CD14-positive monocyte (primary cell): Measurements from ENCODE around the gene PPP1CC. TPM values are rescaled to one million over a fixed set of nuclear protein-coding genes. Genes with fewer than 3 reads are reported as not detected.

Experiments used
- DNase-seq, 3 donors: peaks; one replicate each; pipeline ENCODE4 v3.0.0-alpha.2; 2011 to 2022
- H2AFZ ChIP-seq: 2 replicates; pipeline ENCODE4 v1.6.0; 2012; ENCODE audit warnings: mild to moderate bottlenecking, low read depth, low read length, inconsistent platforms; ENCODE audit not compliant: insufficient read depth, poor library complexity, severe bottlenecking
- H3K27ac ChIP-seq, 2 donors: 1 replicate in 1 of 2; 2 replicates in 1 of 2; pipeline ENCODE4 v1.5.1; 2012 to 2013; ENCODE audit warnings: low read length in 2 of 2, control low read depth in 1 of 2, inconsistent platforms in 1 of 2, low read depth in 1 of 2, mild to moderate bottlenecking in 1 of 2
- H3K27me3 ChIP-seq, 2 donors: one replicate each; pipeline versions ENCODE4 v1.6.0 to v1.6.1; 2011 to 2013; ENCODE audit warnings: low read length in 2 of 2; ENCODE audit not compliant: control insufficient read depth in 2 of 2, insufficient read depth in 2 of 2
- H3K36me3 ChIP-seq, 2 donors: replicated peaks in 1 of 2; 1 replicate in 1 of 2; 2 replicates in 1 of 2; pipeline versions ENCODE4 v1.5.1 to v1.6.1; 2012 to 2013; ENCODE audit warnings: low read length in 2 of 2, control low read depth in 1 of 2, inconsistent platforms in 1 of 2, mild to moderate bottlenecking in 1 of 2; ENCODE audit not compliant: insufficient read depth in 2 of 2, control insufficient read depth in 1 of 2
- H3K4me1 ChIP-seq, 2 donors: 1 replicate in 1 of 2; 2 replicates in 1 of 2; pipeline versions ENCODE4 v1.5.1 to v1.6.1; 2012 to 2013; ENCODE audit warnings: low read length in 2 of 2, control low read depth in 1 of 2, inconsistent platforms in 1 of 2, mild to moderate bottlenecking in 1 of 2, moderate library complexity in 1 of 2; ENCODE audit not compliant: insufficient read depth in 2 of 2, control insufficient read depth in 1 of 2
- H3K4me2 ChIP-seq: replicated peaks from 2 replicates; pipeline ENCODE3; 2012; ENCODE audit warnings: low read length, moderate library complexity, mild to moderate bottlenecking; ENCODE audit not compliant: poor library complexity, severe bottlenecking; ENCODE audit errors: extremely low read depth
- H3K4me3 ChIP-seq, 3 experiments: fragments of 200-600 bp in 1 of 3; sonication (generic) in 1 of 3; replicated peaks in 1 of 3; 1 replicate in 2 of 3; 2 replicates in 1 of 3; pipeline ENCODE4 v1.5.1; 2011 to 2013; ENCODE audit warnings: low read length in 3 of 3, mild to moderate bottlenecking in 3 of 3, control low read depth in 2 of 3, low read depth in 2 of 3, inconsistent platforms in 1 of 3, moderate library complexity in 1 of 3
- H3K79me2 ChIP-seq: 2 replicates; pipeline ENCODE4 v1.6.0; 2012; ENCODE audit warnings: mild to moderate bottlenecking, control low read depth, inconsistent platforms, low read length, moderate library complexity; ENCODE audit not compliant: insufficient read depth
- H3K9ac ChIP-seq: 2 replicates; pipeline ENCODE4 v1.6.0; 2017; ENCODE audit warnings: low read length, mild to moderate bottlenecking; ENCODE audit not compliant: insufficient read depth, poor library complexity, severe bottlenecking
- H3K9me3 ChIP-seq, 2 donors: replicated peaks in 1 of 2; 1 replicate in 1 of 2; 2 replicates in 1 of 2; pipeline versions ENCODE4 v1.5.1 to v1.6.1; 2012 to 2013; ENCODE audit warnings: low read length in 2 of 2, control low read depth in 1 of 2; ENCODE audit not compliant: control insufficient read depth in 1 of 2, insufficient read depth in 1 of 2
- H4K20me1 ChIP-seq: 2 replicates; pipeline ENCODE4 v1.6.0; 2012; ENCODE audit warnings: mild to moderate bottlenecking, low read length, control low read depth, moderate library complexity; ENCODE audit not compliant: insufficient read depth
- H3K27ac Mint-ChIP-seq, 7 donors: one replicate each; pipeline ENCODE4 v1.8.0; 2020; ENCODE audit warnings: mild to moderate bottlenecking in 7 of 7, mixed read lengths in 7 of 7, moderate library complexity in 6 of 7, inconsistent platforms in 2 of 7
- H3K27me3 Mint-ChIP-seq, 3 donors: one replicate each; pipeline ENCODE4 v1.8.0; 2021 to 2022; ENCODE audit warnings: low read depth in 3 of 3, mild to moderate bottlenecking in 3 of 3, mixed read lengths in 3 of 3, moderate library complexity in 3 of 3, inconsistent platforms in 1 of 3
- H3K36me3 Mint-ChIP-seq, 2 donors: one replicate each; pipeline ENCODE4 v1.8.0; 2020; ENCODE audit warnings: mixed read lengths in 2 of 2, inconsistent platforms in 1 of 2, mild to moderate bottlenecking in 1 of 2
- H3K4me1 Mint-ChIP-seq: one replicate; pipeline ENCODE4 v1.8.0; 2020; ENCODE audit warnings: mild to moderate bottlenecking, mixed read lengths
- H3K4me3 Mint-ChIP-seq, 2 donors: one replicate each; pipeline ENCODE4 v1.8.0; 2020; ENCODE audit warnings: mild to moderate bottlenecking in 2 of 2, mixed read lengths in 2 of 2, moderate library complexity in 1 of 2
- H3K9me3 Mint-ChIP-seq, 7 donors: one replicate each; pipeline ENCODE4 v1.8.0; 2020 to 2022; ENCODE audit warnings: mixed read lengths in 7 of 7, mild to moderate bottlenecking in 6 of 7, moderate library complexity in 6 of 7, inconsistent platforms in 2 of 7
- CTCF ChIP-seq: fragments of 200-600 bp; IDR thresholded peaks from one replicate; pipeline ENCODE4 v1.8.0; 2022; ENCODE audit warnings: antibody characterized with exemption, mild to moderate bottlenecking
- WGBS: methylation state at CpG from one replicate; pipeline ENCODE4 v1.1.5; 2013; ENCODE audit warnings: missing lambda C conversion rate; ENCODE audit not compliant: insufficient coverage; 5-methylcytosine and 5-hydroxymethylcytosine counted together
- intact Hi-C, 2 donors: fragments of 100-400 bp; cut with micrococcal nuclease; formaldehyde crosslinking; loops; one replicate each; pipeline versions ENCODE4 v1.15.0 to v1.15.1; 2023
- polyA plus RNA-seq, 3 donors: library from polyadenylated mRNA; depleted of rRNA in 1 of 3; unstranded in 2 of 3; stranded (reverse) in 1 of 3; fragments of 300-500 nt in 2 of 3; fragments of >200 nt in 1 of 3; fragmentation: Illumina TruSeq in 2 of 3; gene quantifications; 1 replicate in 2 of 3; 2 replicates in 1 of 3; pipeline ENCODE4 v1.2.3, GENCODE V29; 2012 to 2021

The PPP1CC gene
- polyA plus RNA-seq, 3 donors: 63.2 to 139 (median 128) TPM

GRCh38 chr12:110782094-110782493 is 39.4 kb upstream of the PPP1CC start:
- WGBS: 40% methylated on average over 1 of the region's 4 CpGs
- intact Hi-C loops: no loop called here
- peak overlapping the region; percentile 42 for H3K4me2 ChIP-seq
- H3K36me3 ChIP-seq: no peaks in the 10 kb centered on the region
- H3K9ac ChIP-seq: peak overlapping the region; percentile 15
- H3K79me2 ChIP-seq: no peaks in the 10 kb centered on the region
- no peaks in the 10 kb centered on the region for H4K20me1 ChIP-seq
- Mint-ChIP-seq H3K36me3 (no peaks in the 10 kb centered on the region), H3K4me3 (peak overlapping the region in 1 of 2 donors; percentile 69), H3K27me3 (peaks cover 1 to 3% (median 2%) of the 10 kb centered on the region in 3 donors), H3K4me1 (peaks cover 37% of the 10 kb centered on the region), H3K9me3 (peaks cover 0 to 3% (median 0%) of the 10 kb centered on the region in 7 donors), H3K27ac (peak overlapping the region in 1 of 7 donors; percentile 68)
- no peak for DNase-seq
- H3K27me3 ChIP-seq: no peaks in the 10 kb centered on the region
- no peaks in the 10 kb centered on the region for H3K9me3 ChIP-seq
- no peak overlapping the region for H3K4me3 ChIP-seq
- no peak for TF ChIP-seq CTCF
- H2AFZ ChIP-seq: peak overlapping the region; percentile 61
- H3K4me1 ChIP-seq: peaks cover 19 to 21% of the 10 kb centered on the region in 2 donors
- H3K27ac ChIP-seq: no peak overlapping the region

GRCh38 chr12:110780448-110780847 is 37.8 kb upstream of the PPP1CC start:
- no peak overlapping the region for H3K27ac Mint-ChIP-seq
- H2AFZ ChIP-seq: no peak overlapping the region
- H3K36me3 Mint-ChIP-seq: no peaks in the 10 kb centered on the region

More at GRCh38 chr12:110780448-110780847, 37.8 kb upstream of the PPP1CC start:
- H3K9ac ChIP-seq: no peak overlapping the region
- H4K20me1 ChIP-seq: no peaks in the 10 kb centered on the region
- no peaks in the 10 kb centered on the region for H3K79me2 ChIP-seq
- WGBS: 80% methylated on average over 1 of the region's 4 CpGs
- H3K4me1 Mint-ChIP-seq: peaks cover 40% of the 10 kb centered on the region
- peaks cover 0 to 3% (median 1%) of the 10 kb centered on the region in 3 donors for H3K27me3 Mint-ChIP-seq
- H3K4me1 ChIP-seq: peaks cover 19 to 21% of the 10 kb centered on the region in 2 donors
- H3K4me3 Mint-ChIP-seq: no peak overlapping the region
- H3K27me3 ChIP-seq: no peaks in the 10 kb centered on the region
- H3K27ac ChIP-seq: no peak overlapping the region
- no peak overlapping the region for H3K4me3 ChIP-seq
- peaks cover 0 to 3% (median 0%) of the 10 kb centered on the region in 7 donors for H3K9me3 Mint-ChIP-seq
- intact Hi-C loops: no loop called here
- no peaks in the 10 kb centered on the region for H3K9me3 ChIP-seq
- H3K4me2 ChIP-seq: no peak overlapping the region
- no peaks in the 10 kb centered on the region for H3K36me3 ChIP-seq
- no peak for DNase-seq
- no peak for TF ChIP-seq CTCF
